Stomach (tissue), 4 donors: ENCODE measurements around the gene ZFYVE16.

ENCODE experiments used
- CTCF ChIP-seq, 7 experiments: fragments of 450-650 bp in 4 of 7; fragments of 200-600 bp in 3 of 7; sonication (generic) in 3 of 7; IDR thresholded peaks; one replicate each; pipeline ENCODE4 v1.5.1; 2016 to 2019; ENCODE audit warnings: antibody characterized with exemption in 7 of 7, control low read depth in 2 of 7, mild to moderate bottlenecking in 1 of 7
- POLR2A ChIP-seq, 4 donors: fragments of 450-650 bp; IDR thresholded peaks; one replicate each; pipeline ENCODE4 v1.6.1; 2016; ENCODE audit warnings: antibody characterized with exemption in 4 of 4, control low read depth in 2 of 4, mild to moderate bottlenecking in 1 of 4, moderate library complexity in 1 of 4

GRCh38 chr5:80407735-80408483, at the start of gene ZFYVE16:
- TF ChIP-seq CTCF (IDR thresholded peaks at IDR 0.05) (peak in 2 of 7 experiments; percentile 38 to 45), POLR2A (IDR thresholded peaks at IDR 0.05) (peak in 2 of 4 donors; percentile 28 to 69)
